ENCODE data around the gene FOXN1. TPM values are rescaled to one million over a fixed set of nuclear protein-coding genes. Genes with fewer than 3 reads are reported as not detected.

Gene FOXN1
- total and polyA plus RNA-seq, 2 of the 4 experiments (the other 2 are of a cell fraction): not detected

DNA sequence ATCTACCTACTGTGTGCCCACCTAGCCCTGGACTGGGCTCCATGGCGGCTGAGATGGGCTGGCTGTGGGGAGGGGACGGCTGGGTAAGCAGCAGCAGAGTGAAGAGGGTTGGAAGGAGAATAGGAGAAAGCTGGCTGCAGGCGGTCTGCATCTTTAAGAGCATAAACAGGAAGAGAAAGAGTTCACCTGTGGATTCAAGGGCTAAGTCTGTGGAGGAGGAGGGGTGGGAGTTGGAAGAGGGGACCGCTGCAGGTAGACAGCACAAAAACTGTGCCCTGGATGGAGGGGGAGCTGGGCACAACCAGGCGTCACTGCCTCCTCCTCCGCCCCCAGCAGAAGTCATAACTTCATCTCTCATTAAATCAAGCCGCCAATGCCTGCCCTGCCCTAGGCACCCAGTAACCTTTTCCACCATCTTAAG is 32.0 kb upstream of the FOXN1 start:
- H3K18ac ChIP-seq (ENCODE audit: low read depth, low read length): no peak overlapping the region
- no peak for TF ChIP-seq CEBPB (IDR thresholded peaks at IDR 0.05; ENCODE audit: low read depth, low read length)
- no peak overlapping the region for H4K91ac ChIP-seq (ENCODE audit: insufficient read depth, low read depth, low read length)
- intact Hi-C loops (cut with micrococcal nuclease) (no loop called here), in situ Hi-C loops (cut with MboI; ENCODE audit: low sequenced_read_pairs) (no loop called here), dilution Hi-C loops (cut with HindIII; ENCODE audit: low sequenced_read_pairs, unreplicated experiment) (no loop called here)
- 49% methylated on average over 2 of the region's 7 CpGs; no CpG with 5 or more reads in 1 of the 2 experiments for WGBS, 2 experiments (ENCODE audit: extremely low coverage in 2 of 2, insufficient read length in 1 of 2)
- no peaks in the 10 kb centered on the region; the same call in 1 of the 2 replicates for H3K4me1 ChIP-seq (ENCODE audit: control insufficient read depth, insufficient read depth, low read length)
- H2BK15ac ChIP-seq (ENCODE audit: low read depth, low read length): no peak overlapping the region
- peaks cover 52% of the 10 kb centered on the region for H3K27me3 ChIP-seq (ENCODE audit: control insufficient read depth, insufficient read depth, low read length)
- no peak overlapping the region for H2BK5ac ChIP-seq (ENCODE audit: low read depth, low read length, poor library complexity, severe bottlenecking)
- H3K9me1 ChIP-seq (ENCODE audit: insufficient read depth, low read length): no peaks in the 10 kb centered on the region
- no peaks in the 10 kb centered on the region for H3K9me3 ChIP-seq (ENCODE audit: control insufficient read depth, insufficient read depth, low read length)
- H4K5ac ChIP-seq (ENCODE audit: low read depth, low read length): no peak overlapping the region
- ChIA-PET POLR2A (ENCODE audit: unreplicated experiment) (no interaction called here), CTCF (no interaction called here)
- H3K9ac ChIP-seq (ENCODE audit: low read depth, low read length): no peak overlapping the region
- no peaks in the 10 kb centered on the region for H4K20me1 ChIP-seq (ENCODE audit: insufficient read depth, low read length)
- H2AK5ac ChIP-seq (ENCODE audit: low read depth, low read length): no peak overlapping the region
- no peaks in the 10 kb centered on the region for H3K79me1 ChIP-seq (ENCODE audit: low read depth in 1 of 2, low read length in 2 of 2)
- H3K56ac ChIP-seq (ENCODE audit: extremely low read depth, insufficient read depth, low read length): no peak overlapping the region
- no TSS peak for BruUV-seq (replicated peaks)
- no peak overlapping the region for H2AFZ ChIP-seq (replicated peaks; ENCODE audit: low read length, poor library complexity)
- H4K8ac ChIP-seq (ENCODE audit: low read depth in 2 of 2, low read length in 2 of 2): no peak overlapping the region
- no peak overlapping the region for H3K4me2 ChIP-seq (ENCODE audit: low read depth, low read length)
- H3K4ac ChIP-seq (ENCODE audit: low read depth, low read length): no peak overlapping the region
- H2BK20ac ChIP-seq (ENCODE audit: low read depth, low read length): no peak overlapping the region
- H3K23ac ChIP-seq (ENCODE audit: low read depth, low read length): no peak overlapping the region
- no peak overlapping the region for H2BK120ac ChIP-seq (ENCODE audit: low read depth, low read length)
- no peaks in the 10 kb centered on the region for H3K36me3 ChIP-seq (ENCODE audit: control insufficient read depth, insufficient read depth, low read length)
- H3K14ac ChIP-seq (replicated peaks; ENCODE audit: low read depth, low read length): no peak overlapping the region
- no peak for DNase-seq
- H3K27ac ChIP-seq (ENCODE audit: insufficient read depth, low read length): no peak overlapping the region
- no peak for ATAC-seq (ENCODE audit: low read depth)
- H2AK9ac ChIP-seq (replicated peaks; ENCODE audit: low read depth, low read length, poor library complexity): no peak overlapping the region
- no peak overlapping the region for H3K4me3 ChIP-seq (ENCODE audit: insufficient read depth, low read depth, low read length)
